HepG2 (cell line): Measurements from ENCODE around the gene EFNA2. TPM values are rescaled to one million over a fixed set of nuclear protein-coding genes. Genes with fewer than 3 reads are reported as not detected.

ENCODE experiments used
- GABPB1 ChIP-seq: IDR thresholded peaks from 2 replicates; pipeline ENCODE4 v1.6.1; 2016; ENCODE audit warnings: mild to moderate bottlenecking, missing genetic modification reagents, moderate library complexity, missing compliant biosample characterization
- MTA3 ChIP-seq: sonication (generic); formaldehyde crosslinking; IDR thresholded peaks from 2 replicates; pipeline ENCODE4 v1.4.0; 2020; ENCODE audit warnings: missing genetic modification reagents
- MTF2 ChIP-seq: sonication (generic); formaldehyde crosslinking; IDR thresholded peaks from 2 replicates; pipeline ENCODE4 v1.5.0; 2020; ENCODE audit warnings: missing genetic modification reagents, borderline replicate concordance
- RFXANK ChIP-seq: IDR thresholded peaks from 2 replicates; pipeline ENCODE4 v1.6.1; 2016
- SATB2 ChIP-seq: sonication (generic); formaldehyde crosslinking; IDR thresholded peaks from 2 replicates; pipeline ENCODE4 v1.5.0; 2020; ENCODE audit warnings: missing genetic modification reagents
- U2AF2 ChIP-seq: fragments of 200-400 bp; formaldehyde crosslinking; IDR thresholded peaks from 2 replicates; pipeline ENCODE4 v1.6.1; 2017; ENCODE audit warnings: low read depth, mild to moderate bottlenecking, low read length
- ZBTB44 ChIP-seq: sonication (generic); formaldehyde crosslinking; IDR thresholded peaks from 2 replicates; pipeline ENCODE4 v1.4.0; 2020; ENCODE audit warnings: missing genetic modification reagents
- ZNF383 ChIP-seq: sonication (generic); formaldehyde crosslinking; IDR thresholded peaks from 2 replicates; pipeline ENCODE4 v1.4.0; 2020; ENCODE audit warnings: missing genetic modification reagents, mild to moderate bottlenecking, borderline replicate concordance
- ZNF574 ChIP-seq: sonication (generic); formaldehyde crosslinking; IDR thresholded peaks from 2 replicates; pipeline ENCODE4 v1.4.0; 2020; ENCODE audit warnings: missing genetic modification reagents
- ZNF709 ChIP-seq: sonication (generic); formaldehyde crosslinking; IDR thresholded peaks from 2 replicates; pipeline ENCODE4 v1.5.0; 2020; ENCODE audit warnings: mild to moderate bottlenecking, missing genetic modification reagents
- ZNF761 ChIP-seq: sonication (generic); formaldehyde crosslinking; conservative IDR thresholded peaks from 2 replicates; pipeline ENCODE4 v1.4.0; 2020; ENCODE audit warnings: mild to moderate bottlenecking, missing genetic modification reagents
- polyA plus RNA-seq, 8 experiments: library from polyadenylated mRNA; depleted of rRNA in 3 of 8; stranded (reverse) in 7 of 8; unstranded in 1 of 8; fragments of >200 nt; fragmentation: Illumina TruSeq in 4 of 8; extraction: Trizol in 4 of 8; gene quantifications; 2 replicates each; pipeline versions ENCODE4 v1.2.1 to v1.2.3, GENCODE V29; 2011 to 2016; ENCODE audit warnings: low read depth in 4 of 8, missing spikeins in 1 of 8, mixed read lengths in 1 of 8; ENCODE audit not compliant: insufficient read depth in 1 of 8
- total RNA-seq, 5 experiments: library from RNA; depleted of rRNA; stranded (reverse); fragments of >200 nt; fragmentation: Illumina TruSeq; extraction: Trizol; gene quantifications; 2 replicates each; pipeline ENCODE4 v1.2.3, GENCODE V29; 2016; ENCODE audit warnings: low read depth in 1 of 5
- TF ChIP-seq, protein P1 (sequence below): sonication (generic); formaldehyde crosslinking; conservative IDR thresholded peaks from 2 replicates; pipeline ENCODE4 v1.4.0; 2020; ENCODE audit warnings: mild to moderate bottlenecking, missing genetic modification reagents, moderate library complexity
- TF ChIP-seq, protein P2 (sequence below): sonication (generic); formaldehyde crosslinking; IDR thresholded peaks from 2 replicates; pipeline ENCODE4 v1.5.0; 2020; ENCODE audit warnings: mild to moderate bottlenecking, missing genetic modification reagents
- TF ChIP-seq, protein P3 (sequence below): sonication (generic); formaldehyde crosslinking; IDR thresholded peaks from 2 replicates; pipeline ENCODE4 v1.4.0; 2020; ENCODE audit warnings: mild to moderate bottlenecking, missing genetic modification reagents
- TF ChIP-seq, protein P4 (sequence below), 2 experiments: sonication (generic) in 1 of 2; formaldehyde crosslinking in 1 of 2; IDR thresholded peaks; 2 replicates each; pipeline versions ENCODE4 v1.4.0 to v1.6.1; 2018 to 2020; ENCODE audit warnings: missing genetic modification reagents in 2 of 2, borderline replicate concordance in 1 of 2, low read depth in 1 of 2, mild to moderate bottlenecking in 1 of 2, missing biosample characterization in 1 of 2

EFNA2 gene
- total and polyA plus RNA-seq, 2 of the 13 experiments (the other 11 are each of a cell fraction or from before 2014, with no cell fraction given): 6.0 to 9.9 TPM

GRCh38 chr19:1315470-1316166 is 29.9 kb downstream of the EFNA2 start (continued):
- TF ChIP-seq, protein P1, sequence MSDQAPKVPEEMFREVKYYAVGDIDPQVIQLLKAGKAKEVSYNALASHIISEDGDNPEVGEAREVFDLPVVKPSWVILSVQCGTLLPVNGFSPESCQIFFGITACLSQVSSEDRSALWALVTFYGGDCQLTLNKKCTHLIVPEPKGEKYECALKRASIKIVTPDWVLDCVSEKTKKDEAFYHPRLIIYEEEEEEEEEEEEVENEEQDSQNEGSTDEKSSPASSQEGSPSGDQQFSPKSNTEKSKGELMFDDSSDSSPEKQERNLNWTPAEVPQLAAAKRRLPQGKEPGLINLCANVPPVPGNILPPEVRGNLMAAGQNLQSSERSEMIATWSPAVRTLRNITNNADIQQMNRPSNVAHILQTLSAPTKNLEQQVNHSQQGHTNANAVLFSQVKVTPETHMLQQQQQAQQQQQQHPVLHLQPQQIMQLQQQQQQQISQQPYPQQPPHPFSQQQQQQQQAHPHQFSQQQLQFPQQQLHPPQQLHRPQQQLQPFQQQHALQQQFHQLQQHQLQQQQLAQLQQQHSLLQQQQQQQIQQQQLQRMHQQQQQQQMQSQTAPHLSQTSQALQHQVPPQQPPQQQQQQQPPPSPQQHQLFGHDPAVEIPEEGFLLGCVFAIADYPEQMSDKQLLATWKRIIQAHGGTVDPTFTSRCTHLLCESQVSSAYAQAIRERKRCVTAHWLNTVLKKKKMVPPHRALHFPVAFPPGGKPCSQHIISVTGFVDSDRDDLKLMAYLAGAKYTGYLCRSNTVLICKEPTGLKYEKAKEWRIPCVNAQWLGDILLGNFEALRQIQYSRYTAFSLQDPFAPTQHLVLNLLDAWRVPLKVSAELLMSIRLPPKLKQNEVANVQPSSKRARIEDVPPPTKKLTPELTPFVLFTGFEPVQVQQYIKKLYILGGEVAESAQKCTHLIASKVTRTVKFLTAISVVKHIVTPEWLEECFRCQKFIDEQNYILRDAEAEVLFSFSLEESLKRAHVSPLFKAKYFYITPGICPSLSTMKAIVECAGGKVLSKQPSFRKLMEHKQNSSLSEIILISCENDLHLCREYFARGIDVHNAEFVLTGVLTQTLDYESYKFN (CRISPR knock-in tag): no peak; the same call in 1 of the 2 replicates
- TF ChIP-seq SATB2 (CRISPR knock-in tag) (no peak), RFXANK (CRISPR knock-in tag) (0 out of 2 replicates have a peak, but pooled peaks have one; percentile 56), ZNF761 (CRISPR knock-in tag) (0 out of 2 replicates have a peak, but pooled peaks have one; percentile 38), GABPB1 (CRISPR knock-in tag) (peak; percentile 65; the same call in 1 of the 2 replicates), U2AF2 (no peak), ZNF709 (CRISPR knock-in tag) (no peak), ZNF383 (CRISPR knock-in tag) (no peak), MTA3 (CRISPR knock-in tag) (no peak), MTF2 (CRISPR knock-in tag) (no peak), ZBTB44 (no peak), ZNF574 (CRISPR knock-in tag) (peak; percentile 19; the same call in 1 of the 2 replicates)
- TF ChIP-seq, protein P2, sequence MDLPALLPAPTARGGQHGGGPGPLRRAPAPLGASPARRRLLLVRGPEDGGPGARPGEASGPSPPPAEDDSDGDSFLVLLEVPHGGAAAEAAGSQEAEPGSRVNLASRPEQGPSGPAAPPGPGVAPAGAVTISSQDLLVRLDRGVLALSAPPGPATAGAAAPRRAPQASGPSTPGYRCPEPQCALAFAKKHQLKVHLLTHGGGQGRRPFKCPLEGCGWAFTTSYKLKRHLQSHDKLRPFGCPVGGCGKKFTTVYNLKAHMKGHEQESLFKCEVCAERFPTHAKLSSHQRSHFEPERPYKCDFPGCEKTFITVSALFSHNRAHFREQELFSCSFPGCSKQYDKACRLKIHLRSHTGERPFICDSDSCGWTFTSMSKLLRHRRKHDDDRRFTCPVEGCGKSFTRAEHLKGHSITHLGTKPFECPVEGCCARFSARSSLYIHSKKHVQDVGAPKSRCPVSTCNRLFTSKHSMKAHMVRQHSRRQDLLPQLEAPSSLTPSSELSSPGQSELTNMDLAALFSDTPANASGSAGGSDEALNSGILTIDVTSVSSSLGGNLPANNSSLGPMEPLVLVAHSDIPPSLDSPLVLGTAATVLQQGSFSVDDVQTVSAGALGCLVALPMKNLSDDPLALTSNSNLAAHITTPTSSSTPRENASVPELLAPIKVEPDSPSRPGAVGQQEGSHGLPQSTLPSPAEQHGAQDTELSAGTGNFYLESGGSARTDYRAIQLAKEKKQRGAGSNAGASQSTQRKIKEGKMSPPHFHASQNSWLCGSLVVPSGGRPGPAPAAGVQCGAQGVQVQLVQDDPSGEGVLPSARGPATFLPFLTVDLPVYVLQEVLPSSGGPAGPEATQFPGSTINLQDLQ (CRISPR knock-in tag): no peak
- TF ChIP-seq, protein P3, sequence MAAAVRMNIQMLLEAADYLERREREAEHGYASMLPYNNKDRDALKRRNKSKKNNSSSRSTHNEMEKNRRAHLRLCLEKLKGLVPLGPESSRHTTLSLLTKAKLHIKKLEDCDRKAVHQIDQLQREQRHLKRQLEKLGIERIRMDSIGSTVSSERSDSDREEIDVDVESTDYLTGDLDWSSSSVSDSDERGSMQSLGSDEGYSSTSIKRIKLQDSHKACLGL (CRISPR knock-in tag): no peak
- TF ChIP-seq, protein P4, sequence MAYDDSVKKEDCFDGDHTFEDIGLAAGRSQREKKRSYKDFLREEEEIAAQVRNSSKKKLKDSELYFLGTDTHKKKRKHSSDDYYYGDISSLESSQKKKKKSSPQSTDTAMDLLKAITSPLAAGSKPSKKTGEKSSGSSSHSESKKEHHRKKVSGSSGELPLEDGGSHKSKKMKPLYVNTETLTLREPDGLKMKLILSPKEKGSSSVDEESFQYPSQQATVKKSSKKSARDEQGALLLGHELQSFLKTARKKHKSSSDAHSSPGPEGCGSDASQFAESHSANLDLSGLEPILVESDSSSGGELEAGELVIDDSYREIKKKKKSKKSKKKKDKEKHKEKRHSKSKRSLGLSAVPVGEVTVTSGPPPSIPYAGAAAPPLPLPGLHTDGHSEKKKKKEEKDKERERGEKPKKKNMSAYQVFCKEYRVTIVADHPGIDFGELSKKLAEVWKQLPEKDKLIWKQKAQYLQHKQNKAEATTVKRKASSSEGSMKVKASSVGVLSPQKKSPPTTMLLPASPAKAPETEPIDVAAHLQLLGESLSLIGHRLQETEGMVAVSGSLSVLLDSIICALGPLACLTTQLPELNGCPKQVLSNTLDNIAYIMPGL (CRISPR knock-in tag; IDR thresholded peaks at IDR 0.05; ENCODE audit: borderline replicate concordance in 1 of 2, low read depth in 1 of 2): peak; percentile 71 to 92
